GM21737 (cell line): ENCODE data around the gene DIS3.
"Not testable (repeated sequence)": the region's sequence is repeated elsewhere in the genome, so short reads cannot be mapped to it uniquely, and the experiment has no call there.

Experiments
- ATAC-seq: cut with Tn5 transposase; IDR thresholded peaks from one replicate; pipeline ENCODE4 v1.9.1; 2021; ENCODE audit warnings: mild to moderate bottlenecking, moderate library complexity; ENCODE audit not compliant: unreplicated experiment

DIS3 gene, protein sequence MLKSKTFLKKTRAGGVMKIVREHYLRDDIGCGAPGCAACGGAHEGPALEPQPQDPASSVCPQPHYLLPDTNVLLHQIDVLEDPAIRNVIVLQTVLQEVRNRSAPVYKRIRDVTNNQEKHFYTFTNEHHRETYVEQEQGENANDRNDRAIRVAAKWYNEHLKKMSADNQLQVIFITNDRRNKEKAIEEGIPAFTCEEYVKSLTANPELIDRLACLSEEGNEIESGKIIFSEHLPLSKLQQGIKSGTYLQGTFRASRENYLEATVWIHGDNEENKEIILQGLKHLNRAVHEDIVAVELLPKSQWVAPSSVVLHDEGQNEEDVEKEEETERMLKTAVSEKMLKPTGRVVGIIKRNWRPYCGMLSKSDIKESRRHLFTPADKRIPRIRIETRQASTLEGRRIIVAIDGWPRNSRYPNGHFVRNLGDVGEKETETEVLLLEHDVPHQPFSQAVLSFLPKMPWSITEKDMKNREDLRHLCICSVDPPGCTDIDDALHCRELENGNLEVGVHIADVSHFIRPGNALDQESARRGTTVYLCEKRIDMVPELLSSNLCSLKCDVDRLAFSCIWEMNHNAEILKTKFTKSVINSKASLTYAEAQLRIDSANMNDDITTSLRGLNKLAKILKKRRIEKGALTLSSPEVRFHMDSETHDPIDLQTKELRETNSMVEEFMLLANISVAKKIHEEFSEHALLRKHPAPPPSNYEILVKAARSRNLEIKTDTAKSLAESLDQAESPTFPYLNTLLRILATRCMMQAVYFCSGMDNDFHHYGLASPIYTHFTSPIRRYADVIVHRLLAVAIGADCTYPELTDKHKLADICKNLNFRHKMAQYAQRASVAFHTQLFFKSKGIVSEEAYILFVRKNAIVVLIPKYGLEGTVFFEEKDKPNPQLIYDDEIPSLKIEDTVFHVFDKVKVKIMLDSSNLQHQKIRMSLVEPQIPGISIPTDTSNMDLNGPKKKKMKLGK

DNA sequence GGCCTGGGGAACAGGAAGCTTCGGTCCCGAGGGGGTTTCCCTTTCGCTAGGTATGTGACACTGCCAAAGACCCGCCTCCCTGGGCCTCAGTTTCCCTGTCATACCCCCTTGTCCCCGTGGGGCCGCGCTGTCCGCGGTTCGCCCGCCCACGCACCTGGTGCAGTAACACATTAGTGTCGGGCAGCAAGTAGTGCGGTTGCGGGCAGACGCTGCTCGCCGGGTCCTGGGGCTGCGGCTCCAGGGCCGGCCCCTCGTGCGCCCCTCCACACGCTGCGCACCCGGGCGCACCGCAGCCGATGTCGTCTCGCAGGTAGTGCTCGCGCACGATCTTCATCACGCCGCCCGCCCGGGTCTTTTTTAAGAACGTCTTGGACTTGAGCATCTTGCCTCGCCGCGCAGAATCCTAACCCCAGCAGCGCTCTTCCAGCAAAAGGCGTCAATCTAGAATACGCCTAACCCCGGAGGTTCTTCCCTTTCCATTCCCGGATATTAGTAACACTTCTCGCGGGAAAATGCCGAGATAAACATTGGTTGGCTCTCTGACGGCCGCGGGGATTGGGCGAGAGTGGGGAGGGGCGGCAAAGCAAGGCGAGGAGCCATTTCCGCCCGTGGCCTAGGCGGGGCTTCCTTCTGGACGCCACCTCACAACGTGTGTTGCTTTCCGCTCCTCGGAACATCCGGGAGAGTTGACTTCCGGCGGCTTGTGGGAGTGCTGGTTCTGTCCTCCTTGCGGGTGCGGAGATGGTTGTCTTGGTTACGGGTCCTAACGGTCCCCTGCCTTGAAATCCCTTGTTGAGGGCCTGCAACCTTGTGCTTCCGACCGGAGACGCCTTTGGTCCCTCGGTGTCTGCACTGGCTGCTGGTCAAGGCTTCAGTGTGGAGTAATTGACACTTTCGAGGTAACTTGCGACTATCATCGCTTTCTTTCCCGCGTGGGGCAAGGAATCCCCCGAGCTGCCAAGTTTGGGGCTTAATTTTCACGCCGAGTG, at the start of gene DIS3, which contains the start of gene PIBF1:
Gene DIS3, minus strand, starts transcription at position 450 of the 989 bp plus-strand sequence. Its CDS starts 68 bp downstream, at position 382.
Gene PIBF1, plus strand, starts transcription at position 683 of the 989 bp plus-strand sequence. CDS start 1,337 bp downstream, outside the sequence.
- peak; percentile 98 for ATAC-seq

DNA sequence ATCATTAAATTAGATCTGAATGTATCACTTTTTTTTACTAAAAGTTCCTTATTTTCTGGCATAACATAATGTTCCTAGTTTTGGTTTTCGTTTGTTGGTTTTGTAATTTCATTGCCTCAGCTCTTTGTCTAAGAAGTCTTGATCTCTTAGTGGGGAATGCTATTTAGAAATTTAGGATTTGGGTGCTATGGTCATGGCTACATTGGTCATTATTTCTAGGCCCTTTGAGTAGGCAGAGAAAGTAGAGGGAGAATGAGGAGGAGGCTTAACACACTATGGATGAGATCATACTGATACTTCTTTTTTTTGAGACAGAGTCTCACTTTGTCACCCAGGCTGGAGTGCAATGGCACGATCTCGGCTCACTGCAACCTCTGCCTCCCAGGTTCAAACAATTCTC, 42.0 kb upstream of the DIS3 start:
- no peak for ATAC-seq

DNA sequence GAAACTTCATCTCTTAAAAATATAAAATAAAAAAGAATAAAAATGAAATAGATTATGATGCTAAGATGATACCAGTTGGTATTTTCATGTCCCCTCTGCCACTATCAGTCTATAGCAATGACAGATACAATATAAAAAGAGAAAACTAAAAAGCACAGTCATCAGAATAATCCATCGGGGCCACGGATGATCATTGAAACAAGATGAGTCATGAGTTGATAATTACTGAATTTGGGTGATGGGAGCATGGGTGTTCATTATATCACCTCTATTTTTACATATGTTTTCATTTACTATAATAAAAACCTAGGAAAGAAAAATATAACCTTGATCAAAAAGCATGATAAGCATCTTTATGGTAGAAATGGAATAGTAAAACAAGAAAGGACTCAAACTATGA, 41.4 kb upstream of the DIS3 start:
- no peak for ATAC-seq

DNA sequence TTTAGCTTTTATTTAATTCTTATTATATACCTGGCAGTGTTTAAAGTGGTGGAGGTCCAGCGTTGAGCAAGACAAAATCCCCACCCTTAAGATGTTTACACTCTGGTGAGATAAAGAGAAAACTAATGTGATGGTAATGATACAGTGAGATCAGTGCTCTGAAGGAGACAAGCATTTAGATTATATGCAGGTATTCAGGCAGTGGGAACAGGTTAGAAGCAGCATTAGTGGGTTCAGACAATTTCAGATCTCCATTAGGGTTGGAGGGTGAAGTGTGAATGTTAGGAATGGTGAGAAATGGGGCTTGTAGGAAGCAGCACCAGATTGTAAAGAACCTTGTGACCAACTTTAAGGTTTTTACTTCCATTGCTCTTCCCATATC, 39.2 kb upstream of the DIS3 start:
- ATAC-seq: no peak

DNA sequence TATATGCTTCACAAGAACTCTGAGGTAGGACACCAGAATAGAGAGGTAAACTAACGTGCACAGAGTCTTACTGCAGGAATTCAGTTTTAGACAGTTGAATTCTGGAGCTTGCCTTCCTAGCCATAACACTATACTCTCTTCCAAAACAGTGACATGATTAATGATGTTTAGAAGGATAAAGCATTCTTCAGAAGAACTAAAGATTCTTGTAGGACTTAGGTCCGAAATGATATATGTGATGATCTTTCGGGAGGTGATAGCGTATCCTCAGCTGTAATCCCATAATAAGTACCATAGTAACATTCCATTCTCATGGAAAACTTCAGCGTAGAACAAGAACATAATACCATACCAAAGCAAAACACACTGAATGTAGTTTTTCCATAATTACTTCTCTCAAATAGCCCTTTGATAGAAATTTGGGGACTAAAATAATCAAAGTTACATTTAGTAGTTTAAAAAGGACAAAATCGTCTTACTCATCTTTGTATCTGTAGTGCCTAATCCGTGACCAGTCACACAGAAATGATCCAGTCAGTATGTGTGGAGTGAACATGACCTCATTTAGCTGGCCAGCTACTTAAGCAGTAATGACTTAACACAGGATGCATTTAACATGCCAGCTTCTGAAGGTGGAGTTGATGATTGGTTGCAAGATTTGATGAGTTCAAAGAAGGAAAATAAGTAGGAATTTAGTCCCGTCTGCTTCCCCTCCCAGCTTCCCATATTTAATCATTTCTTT, 38.6 kb upstream of the DIS3 start:
- ATAC-seq: no peak

DNA sequence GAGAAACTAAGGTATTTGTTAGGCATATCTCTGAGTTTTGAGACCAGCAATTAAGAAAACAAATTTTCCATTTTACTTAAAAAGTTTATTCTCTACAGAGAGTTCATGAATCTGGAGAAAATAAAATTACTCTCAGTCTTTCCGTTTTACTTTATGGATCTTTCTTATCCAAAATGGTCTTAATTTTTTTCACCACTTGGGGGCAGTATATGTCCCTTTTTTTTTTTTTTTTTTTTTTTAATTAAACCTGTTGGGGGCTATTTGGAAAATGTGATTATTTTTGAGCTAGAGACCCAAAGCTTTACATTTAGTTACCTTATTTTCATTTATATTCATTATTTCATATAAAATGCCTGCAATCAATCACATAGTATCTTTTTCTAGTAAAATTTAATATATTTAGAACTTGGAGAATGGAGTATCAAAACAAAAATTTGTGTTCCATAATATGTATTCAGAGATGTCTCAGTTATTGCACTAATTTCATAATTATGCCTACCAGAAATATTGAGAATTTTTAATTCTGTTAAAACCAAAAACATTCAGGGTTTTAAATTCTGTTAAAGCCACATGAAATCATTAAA, 27.3 kb upstream of the DIS3 start:
- no peak for ATAC-seq

DNA sequence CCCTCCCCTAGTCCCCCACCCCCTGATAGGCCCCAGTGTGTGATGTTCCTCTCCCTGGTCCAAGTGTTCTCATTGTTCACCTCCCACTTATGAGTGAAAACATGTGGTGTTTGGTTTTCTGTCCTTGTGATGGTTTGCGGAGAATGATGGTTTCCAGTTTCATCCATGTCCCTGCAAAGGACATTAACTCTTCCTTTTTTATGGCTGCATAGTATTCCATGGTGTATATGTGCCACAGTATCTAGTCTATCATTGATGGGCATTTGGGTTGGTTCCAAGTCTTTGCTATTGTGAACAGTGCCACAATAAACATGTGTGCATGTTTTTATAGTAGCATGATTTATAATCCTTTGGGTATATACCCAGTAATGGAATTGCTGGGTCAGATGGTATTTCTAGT, 24.8 kb upstream of the DIS3 start:
- ATAC-seq: not testable (repeated sequence)

DNA sequence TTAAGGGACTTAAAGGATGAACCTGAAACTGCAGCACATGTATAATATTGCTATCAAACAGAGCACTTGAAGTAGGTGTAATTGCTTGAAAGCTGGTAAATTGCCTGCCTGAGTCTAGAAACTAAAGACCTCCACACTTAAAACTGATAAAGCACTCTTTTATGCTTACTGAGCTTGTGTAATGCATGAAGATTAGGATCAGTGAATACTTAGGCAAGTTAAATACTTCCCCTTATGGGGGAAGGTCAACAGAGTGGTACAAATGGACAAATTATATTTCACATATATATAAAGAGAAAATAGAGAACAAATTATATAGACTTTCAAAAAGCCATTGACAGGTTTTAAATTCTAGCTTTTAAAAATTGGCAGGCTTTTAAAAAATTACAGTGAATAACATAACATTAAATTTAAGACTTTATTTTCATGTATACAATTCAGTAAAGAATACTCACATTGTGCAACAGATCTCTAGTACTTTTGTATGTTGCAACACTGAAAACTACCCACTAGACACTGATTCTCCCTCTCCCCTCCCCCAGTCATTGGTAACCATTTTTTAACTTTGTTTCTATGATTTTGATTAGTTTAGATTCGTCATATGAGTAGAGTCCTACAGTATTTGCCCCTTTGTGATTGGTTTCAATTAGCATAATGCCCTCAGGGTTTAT, 24.1 kb upstream of the DIS3 start:
- no peak for ATAC-seq

DNA sequence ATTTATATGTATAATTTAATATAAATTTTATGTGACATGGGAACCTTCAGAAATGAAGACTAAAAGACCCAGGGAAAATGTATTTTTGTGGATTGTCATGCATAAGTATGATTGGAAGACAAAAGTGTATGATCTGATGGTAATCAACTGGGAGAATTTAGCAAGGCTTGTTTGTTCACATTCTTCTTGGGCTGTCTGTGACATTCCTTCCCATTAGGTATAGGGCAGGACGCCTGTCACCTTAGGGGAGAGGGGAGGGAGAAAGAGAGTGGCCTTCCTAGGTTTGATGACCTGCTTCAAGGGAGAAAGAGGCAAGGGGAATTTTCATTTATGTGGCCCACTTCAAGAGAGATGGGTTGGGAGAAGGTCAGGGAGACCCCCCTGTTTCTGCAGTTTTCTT, 22.6 kb upstream of the DIS3 start:
- ATAC-seq: no peak

DNA sequence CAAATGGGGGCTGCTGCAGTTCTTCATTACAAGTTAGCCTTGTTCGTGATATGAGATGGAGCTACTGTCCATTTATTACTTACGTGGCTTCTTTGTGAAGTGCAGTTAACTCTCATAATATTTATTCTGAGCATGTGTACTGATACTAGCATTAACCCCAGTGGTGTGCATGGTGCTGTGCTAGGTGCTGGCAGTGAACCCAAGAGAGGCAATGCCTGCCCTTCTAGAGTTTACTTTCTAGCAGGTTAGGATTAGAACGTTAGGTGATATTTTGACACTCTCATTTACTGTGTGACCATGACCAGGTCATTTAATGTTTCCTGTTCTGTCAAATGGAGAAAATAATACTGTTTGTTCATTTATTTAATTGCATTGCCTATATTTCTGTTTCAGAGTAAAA, 17.1 kb upstream of the DIS3 start:
- ATAC-seq: no peak

DNA sequence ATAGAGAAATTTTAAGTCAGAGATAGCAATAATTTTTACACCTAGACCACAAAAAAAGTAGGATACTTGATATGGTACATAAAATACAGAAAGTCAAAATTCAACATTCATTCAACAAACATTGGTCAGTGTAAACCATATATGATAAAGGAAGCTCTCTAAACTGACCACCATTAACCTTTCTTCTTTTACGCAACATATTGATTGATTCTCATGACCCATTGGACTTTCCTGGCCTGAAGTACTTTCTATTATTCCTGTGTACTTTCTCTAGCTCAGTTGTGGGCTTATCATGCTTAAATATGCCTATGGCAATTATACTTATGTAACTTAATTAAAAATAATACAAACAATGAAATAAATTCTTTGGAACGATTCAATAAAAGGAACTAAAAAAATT, 10.9 kb upstream of the DIS3 start:
- no peak for ATAC-seq

DNA sequence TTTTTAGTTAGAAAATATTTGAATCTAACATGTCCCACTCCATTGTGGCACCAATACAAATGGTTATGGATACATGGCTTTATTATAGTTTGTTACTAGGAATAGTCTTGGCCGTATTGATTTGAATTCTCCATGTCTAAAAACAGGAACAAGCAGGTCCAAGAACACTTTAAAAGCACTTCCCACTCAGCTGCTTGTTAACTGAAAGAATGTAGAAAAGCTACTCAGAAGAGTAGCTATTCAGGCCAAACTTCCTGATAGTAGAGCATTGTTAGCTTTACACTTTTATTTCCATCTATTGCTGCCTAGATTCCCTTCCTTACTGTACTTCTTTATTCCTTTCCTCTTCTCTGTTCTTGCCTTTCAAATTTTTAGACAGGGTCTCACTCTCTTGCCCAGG, 7.1 kb upstream of the DIS3 start:
- no peak for ATAC-seq

DNA sequence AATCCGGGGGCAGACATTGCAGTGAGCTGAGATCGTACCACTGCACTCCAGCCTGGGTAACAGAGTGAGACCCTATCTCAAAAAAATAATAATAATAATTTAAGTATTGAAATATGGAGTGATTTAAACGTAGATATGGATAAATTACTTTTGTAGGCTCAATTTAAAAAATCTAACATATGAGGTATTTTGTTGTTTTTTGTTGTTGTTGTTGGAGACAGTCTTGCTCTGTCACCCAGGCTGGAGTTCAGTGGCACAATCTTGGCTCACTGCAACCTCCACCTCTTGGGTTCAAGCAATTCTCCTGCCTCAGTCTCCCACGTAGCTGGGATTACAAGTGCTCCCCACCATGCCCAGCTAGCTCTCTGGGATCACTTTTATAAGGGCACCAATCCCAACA, 3.0 kb upstream of the DIS3 start:
- not testable (repeated sequence) for ATAC-seq

DNA sequence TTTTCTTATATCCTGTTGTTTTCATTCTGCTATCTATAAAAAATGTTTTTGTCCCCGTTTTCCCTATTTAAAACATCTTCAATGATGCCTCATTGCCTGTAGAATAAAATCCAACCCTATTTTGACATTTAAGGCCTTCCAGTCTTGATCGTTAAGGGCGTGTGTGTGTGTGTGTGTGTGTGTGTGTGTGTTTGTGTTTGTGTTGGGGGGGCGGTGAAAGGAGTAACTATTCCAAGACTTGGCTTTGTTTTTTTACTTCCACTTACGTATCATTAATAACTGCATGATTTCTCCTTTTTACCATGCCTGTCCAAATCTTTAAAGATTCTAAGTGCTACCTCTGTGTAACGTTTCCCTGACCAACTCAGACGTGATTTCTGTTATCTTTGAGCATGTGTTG, 1.0 kb upstream of the DIS3 start:
- ATAC-seq: no peak

DNA sequence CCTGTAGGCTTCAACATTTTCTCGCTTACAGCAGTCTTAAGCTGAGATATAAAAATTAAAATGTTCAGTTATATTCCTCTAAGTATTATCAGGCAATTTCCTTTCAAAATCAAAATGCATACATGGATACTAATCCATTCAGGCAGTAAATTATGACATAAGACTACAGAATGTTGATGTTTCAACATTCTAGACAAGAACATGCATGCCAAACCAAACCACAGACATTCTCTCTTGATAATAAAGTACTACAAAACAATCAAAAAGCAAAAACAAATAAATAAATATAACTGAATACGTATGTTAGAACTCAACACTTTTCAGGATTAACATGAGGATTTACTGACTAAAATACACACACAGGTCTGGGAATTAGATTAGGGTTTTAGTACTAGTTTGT, 7.7 kb downstream of the DIS3 start:
- no peak for ATAC-seq

DNA sequence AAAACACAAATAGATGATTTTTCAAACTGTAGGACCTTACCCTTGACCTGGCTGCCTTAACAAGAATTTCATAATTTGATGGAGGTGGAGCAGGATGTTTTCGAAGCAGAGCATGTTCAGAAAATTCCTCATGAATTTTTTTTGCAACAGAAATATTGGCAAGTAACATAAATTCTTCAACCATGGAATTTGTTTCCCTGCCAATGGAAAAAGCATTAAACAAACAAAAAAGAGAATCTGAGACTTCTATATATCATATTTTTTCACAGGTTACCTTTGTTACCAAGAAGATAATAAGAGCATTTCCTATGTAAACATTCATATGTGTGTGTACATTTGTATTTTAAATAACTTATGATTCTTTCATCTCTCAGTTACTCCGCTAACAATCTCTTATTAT, 18.3 kb downstream of the DIS3 start:
- ATAC-seq: no peak

DNA sequence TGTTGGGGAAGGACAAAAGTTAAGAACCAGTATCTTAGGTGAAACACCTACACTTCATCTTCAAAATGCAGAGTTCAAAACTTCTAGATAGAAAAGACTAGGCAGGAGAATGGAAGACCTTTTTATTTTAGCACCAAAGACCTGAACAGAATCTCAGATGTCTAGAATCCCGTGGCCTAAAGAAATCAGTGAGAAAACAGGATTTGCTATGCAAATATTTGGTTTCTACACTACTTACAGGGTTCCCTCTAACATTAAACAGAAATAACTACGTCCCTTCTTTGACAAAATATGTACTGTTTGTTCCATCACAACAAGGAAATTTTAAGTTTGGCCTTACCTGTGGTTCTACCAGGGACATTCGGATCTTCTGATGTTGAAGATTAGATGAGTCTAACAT, 21.5 kb downstream of the DIS3 start:
- ATAC-seq: no peak

DNA sequence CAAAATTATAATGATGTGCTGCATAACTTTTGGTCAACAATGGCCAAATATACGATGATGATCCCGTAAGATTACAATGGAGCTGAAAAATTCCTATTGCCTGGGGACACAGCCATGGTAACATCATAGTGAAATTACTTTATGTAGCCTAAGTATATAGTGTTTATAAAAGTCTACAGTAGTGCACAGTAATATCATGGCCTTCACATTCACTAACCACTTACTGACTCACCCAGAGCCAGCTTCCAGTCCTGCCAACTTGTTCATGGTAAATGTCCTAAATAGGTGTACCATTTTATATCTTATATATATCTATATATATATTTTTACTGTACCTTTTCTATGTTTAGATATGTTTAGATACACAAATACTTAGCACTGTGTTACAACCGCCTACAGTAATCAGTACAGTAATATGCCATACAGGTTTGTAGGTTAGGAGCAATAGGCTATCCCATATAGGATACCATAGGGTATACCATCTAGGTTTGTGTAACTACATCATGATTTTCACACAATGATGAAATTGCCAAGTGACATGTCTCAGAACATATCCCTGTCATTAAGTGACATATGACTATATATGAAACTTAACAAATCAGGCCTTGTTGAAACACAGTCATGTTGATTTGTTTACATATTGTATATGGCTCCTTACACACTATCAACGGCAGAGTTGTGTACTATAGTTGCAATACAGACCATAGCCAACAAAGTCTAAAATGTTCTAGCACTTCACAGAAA, 23.7 kb downstream of the DIS3 start:
- no peak for ATAC-seq
